ENCODE measurements around the gene TMCC1.

- no peak for TF ChIP-seq CTCF (conservative IDR thresholded peaks at IDR 0.05; ENCODE audit: low read depth, low read length)
- no peak for TF ChIP-seq EZH2 (IDR thresholded peaks at IDR 0.05; ENCODE audit: low read length, unreplicated experiment)
- no peak for TF ChIP-seq EZH2phosphoT487 (IDR thresholded peaks at IDR 0.05; ENCODE audit: borderline replicate concordance, low read length)
Observed at GRCh38 chr3:129599073-129599472, 294.4 kb downstream of the TMCC1 start.
